ENCODE data around the gene ATL1. TPM values are rescaled to one million over a fixed set of nuclear protein-coding genes. Genes with fewer than 3 reads are reported as not detected.

Gene ATL1
- total RNA-seq, 1 donor from 2014 or later = 0.89 TPM

GRCh38 chr14:50669441-50669986 lies 109.6 kb downstream of the ATL1 start:
- ATAC-seq (ENCODE audit: poor library complexity) = no peak
- intact Hi-C loops (cut with DNase I) = loop anchor here (10.0 kb wide), 1 partner anchor 445 kb away; no protein-coding TSS in a partner anchor

GRCh38 chr14:50670196-50670865 lies 110.4 kb downstream of the ATL1 start:
- no peak for ATAC-seq (ENCODE audit: poor library complexity)
- intact Hi-C loops (cut with DNase I) = no loop called here

More at GRCh38 chr14:50669441-50669986, 109.6 kb downstream of the ATL1 start:
- no peak for DNase-seq

GRCh38 chr14:50670866-50671256 lies 110.9 kb downstream of the ATL1 start:
- DNase-seq (no peak), ATAC-seq (ENCODE audit: poor library complexity) (no peak)
- intact Hi-C loops (cut with DNase I) = no loop called here

More at GRCh38 chr14:50670196-50670865, 110.4 kb downstream of the ATL1 start:
- no peak for DNase-seq

- intact Hi-C loops (cut with DNase I) = no loop called here
- ATAC-seq (ENCODE audit: poor library complexity) = no peak
- no peak for DNase-seq
Observed at GRCh38 chr14:50675597-50675996, 115.7 kb downstream of the ATL1 start.

DNA sequence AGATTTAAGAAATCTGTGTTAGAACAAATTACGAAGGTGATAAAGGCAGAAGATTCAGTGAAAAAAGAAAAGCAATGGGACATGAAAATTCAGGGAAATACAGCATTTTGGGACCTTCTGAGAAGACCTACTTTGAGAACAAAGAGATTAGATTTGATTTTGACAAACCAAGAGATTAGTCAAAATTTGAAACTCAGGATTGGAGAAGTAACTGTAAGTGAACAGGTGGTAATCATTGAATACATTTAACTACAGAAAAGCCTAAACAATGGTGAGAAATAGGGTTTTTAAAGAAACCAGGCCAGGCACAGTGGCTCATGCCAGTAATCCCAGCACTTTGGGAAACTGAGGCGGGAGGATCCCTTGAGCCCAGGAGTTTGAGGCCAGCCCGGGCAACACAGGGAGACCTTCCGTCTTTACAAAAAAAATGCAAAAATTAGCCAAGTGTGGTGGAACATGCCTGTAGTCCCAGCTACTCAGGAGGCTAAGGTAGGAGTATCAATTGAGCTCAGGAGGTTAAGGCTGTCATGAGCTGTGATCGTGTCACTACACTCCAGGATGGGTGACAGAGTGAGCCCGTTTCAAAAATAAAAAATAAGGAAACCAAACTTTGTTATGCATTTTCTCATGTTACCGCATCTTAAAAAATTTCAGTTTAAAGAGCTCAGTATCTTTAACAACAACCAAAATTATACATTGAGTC lies 117.0 kb downstream of the ATL1 start:
- intact Hi-C loops (cut with DNase I) = no loop called here
- DNase-seq (no peak), ATAC-seq (ENCODE audit: poor library complexity) (no peak)

DNA sequence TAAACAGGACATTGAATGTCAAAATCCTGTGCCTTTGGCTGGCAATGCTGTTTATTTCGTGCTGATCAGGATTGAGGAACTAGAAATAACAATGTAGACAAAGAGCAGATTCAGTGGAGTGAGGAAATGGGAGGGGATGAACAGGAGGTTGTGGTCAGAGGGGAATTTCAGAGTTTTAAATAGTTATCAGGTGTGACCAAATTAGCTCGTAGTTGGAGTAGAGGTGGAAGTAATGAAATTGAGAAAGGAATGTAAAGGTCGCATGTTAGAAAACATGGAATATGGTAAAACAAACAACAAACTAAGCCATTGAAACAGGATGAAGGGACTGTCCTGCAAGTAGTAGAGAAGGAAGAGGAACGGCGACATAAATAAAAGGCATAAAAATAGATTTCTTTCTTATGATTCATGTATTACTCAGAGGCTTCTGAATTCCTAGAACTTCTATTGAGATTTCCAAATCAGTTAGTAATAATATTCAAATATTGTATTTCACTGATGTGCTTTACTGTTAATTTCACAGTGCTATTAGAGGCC lies 117.7 kb downstream of the ATL1 start:
- intact Hi-C loops (cut with DNase I) = no loop called here
- DNase-seq (no peak), ATAC-seq (ENCODE audit: poor library complexity) (peak; percentile 43)

DNA sequence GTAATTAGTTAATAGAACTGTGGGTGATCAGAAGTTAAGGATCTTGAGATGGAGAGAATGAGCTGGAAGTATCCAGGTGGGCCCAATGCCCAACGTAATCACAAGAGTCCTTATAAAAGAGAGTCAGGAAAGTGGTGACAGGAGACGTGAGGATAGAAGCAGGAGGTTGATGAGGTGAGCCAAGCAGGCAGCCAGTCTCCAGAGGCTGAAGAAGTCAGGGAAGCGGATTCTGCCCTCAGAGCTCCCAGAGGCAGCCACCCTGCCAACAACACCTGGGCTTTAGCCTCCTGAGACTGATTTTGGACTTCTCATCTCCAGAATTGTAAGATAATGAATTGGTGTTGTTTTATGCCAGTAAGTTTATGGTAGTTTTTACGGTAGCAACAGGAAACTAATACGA lies 118.2 kb downstream of the ATL1 start:
- DNase-seq (no peak), ATAC-seq (ENCODE audit: poor library complexity) (no peak)
- intact Hi-C loops (cut with DNase I) = no loop called here

GRCh38 chr14:50679674-50680073 lies 119.7 kb downstream of the ATL1 start:
- DNase-seq (no peak), ATAC-seq (ENCODE audit: poor library complexity) (no peak)
- intact Hi-C loops (cut with DNase I) = no loop called here

Other genes starting within 250 kb of the ATL1 start
- 13.2 TPM for gene L2HGDH, start 247.9 kb upstream of the ATL1 start, total RNA-seq
- 25.4 TPM for gene DMAC2L, start 247.8 kb upstream of the ATL1 start, total RNA-seq
- 1.4 TPM for gene CDKL1, start 163.3 kb upstream of the ATL1 start, total RNA-seq
- gene MAP4K5, start 27.6 kb upstream of the ATL1 start, total RNA-seq = 13.9 TPM
- 22.6 TPM for gene SAV1, start 108.2 kb downstream of the ATL1 start, total RNA-seq

All from Right ventricle myocardium superior (tissue), 1 donor.